Neural crest cell (in vitro differentiated cells): ENCODE results near the gene RNF111. TPM values are rescaled to one million over a fixed set of nuclear protein-coding genes. Genes with fewer than 3 reads are reported as not detected.
A peak's percentile ranks its signal among the peaks of the same experiment; 100 is the strongest.

Experiments
- DNase-seq: peaks from one replicate; pipeline ENCODE4 v3.0.0; 2021; ENCODE audit warnings: low read depth, mixed read lengths, low spot score
- H3K27ac Mint-ChIP-seq: one replicate; pipeline ENCODE4 v1.8.0; 2021; ENCODE audit warnings: mild to moderate bottlenecking, mixed read lengths; ENCODE audit not compliant: unreplicated experiment
- H3K27me3 Mint-ChIP-seq: 2 replicates; pipeline ENCODE4 v1.8.0; 2021; ENCODE audit warnings: low read depth, mild to moderate bottlenecking, mixed read lengths
- H3K36me3 Mint-ChIP-seq: 2 replicates; pipeline ENCODE4 v1.8.0; 2021; ENCODE audit warnings: low read depth, mild to moderate bottlenecking, mixed read lengths
- H3K4me1 Mint-ChIP-seq: 2 replicates; pipeline ENCODE4 v1.8.0; 2021; ENCODE audit warnings: mixed read lengths
- H3K4me3 Mint-ChIP-seq: one replicate; pipeline ENCODE4 v1.8.0; 2021; ENCODE audit warnings: mild to moderate bottlenecking, mixed read lengths
- H3K9me3 Mint-ChIP-seq: 2 replicates; pipeline ENCODE4 v1.8.0; 2021; ENCODE audit warnings: mixed read lengths
- CTCF ChIP-seq: fragments of 200-600 bp; sonication (generic); conservative IDR thresholded peaks from 2 replicates; pipeline ENCODE4 v1.5.0; 2021; ENCODE audit warnings: antibody characterized with exemption, mild to moderate bottlenecking
- total RNA-seq: library from RNA; stranded (reverse); gene quantifications from 2 replicates; pipeline ENCODE4 v1.2.1, GENCODE V29; 2021

Gene RNF111
- total RNA-seq, 1 donor from 2014 or later, result 37.4 TPM

DNA sequence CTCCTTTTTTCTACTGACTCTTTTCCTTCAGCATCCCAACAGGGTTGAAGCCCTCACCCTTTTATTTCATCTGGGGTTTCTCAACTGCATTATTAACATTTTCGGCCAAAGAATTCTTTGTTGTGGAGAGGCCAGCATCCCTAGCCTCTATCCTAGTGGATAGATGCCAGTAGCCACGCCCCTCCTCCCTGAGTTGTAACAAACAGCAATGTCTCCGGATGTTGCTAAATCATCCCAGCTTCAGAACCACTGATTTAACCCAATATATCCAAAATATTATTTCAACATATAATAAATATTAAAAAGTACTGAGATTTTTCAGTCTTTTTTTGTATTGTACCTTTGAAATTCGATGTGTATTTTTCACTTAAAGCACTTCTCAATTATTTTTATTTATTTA is 2.0 kb upstream of the RNF111 start:
- H3K27ac Mint-ChIP-seq, result no peak overlapping the region
- TF ChIP-seq CTCF, result no peak
- H3K4me1 Mint-ChIP-seq, result peaks cover 33% of the 10 kb centered on the region
- H3K36me3 Mint-ChIP-seq, result no peaks in the 10 kb centered on the region
- DNase-seq, result no peak
- peak overlapping the region; percentile 17 for H3K4me3 Mint-ChIP-seq
- H3K27me3 Mint-ChIP-seq, result peaks cover 46% of the 10 kb centered on the region
- H3K9me3 Mint-ChIP-seq, result no peaks in the 10 kb centered on the region

DNA sequence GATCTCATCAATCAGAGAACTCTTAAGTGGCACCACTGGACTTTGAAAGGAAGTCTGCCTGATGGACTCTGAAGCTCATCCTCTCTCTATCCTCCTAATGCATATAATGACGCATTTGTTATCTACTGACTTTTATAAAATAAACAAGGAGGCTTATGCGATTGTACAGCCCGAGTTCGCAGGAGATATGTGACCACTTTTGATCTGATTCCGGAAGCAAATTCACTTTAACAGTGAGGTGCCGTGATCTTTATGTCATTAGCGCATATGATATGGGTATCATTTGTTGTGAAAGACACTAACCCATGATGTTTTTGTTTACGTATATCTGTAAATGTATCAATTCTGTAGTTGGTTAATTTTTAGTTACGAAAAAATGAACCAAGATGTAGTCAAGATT is 427 bp upstream of the RNF111 start:
- Mint-ChIP-seq H3K4me1 (peaks cover 33% of the 10 kb centered on the region), H3K27me3 (peaks cover 38% of the 10 kb centered on the region), H3K27ac (peak overlapping the region; percentile 87), H3K36me3 (peaks cover 7% of the 10 kb centered on the region), H3K9me3 (no peaks in the 10 kb centered on the region), H3K4me3 (peak overlapping the region; percentile 98)
- DNase-seq, result no peak
- no peak for TF ChIP-seq CTCF

DNA sequence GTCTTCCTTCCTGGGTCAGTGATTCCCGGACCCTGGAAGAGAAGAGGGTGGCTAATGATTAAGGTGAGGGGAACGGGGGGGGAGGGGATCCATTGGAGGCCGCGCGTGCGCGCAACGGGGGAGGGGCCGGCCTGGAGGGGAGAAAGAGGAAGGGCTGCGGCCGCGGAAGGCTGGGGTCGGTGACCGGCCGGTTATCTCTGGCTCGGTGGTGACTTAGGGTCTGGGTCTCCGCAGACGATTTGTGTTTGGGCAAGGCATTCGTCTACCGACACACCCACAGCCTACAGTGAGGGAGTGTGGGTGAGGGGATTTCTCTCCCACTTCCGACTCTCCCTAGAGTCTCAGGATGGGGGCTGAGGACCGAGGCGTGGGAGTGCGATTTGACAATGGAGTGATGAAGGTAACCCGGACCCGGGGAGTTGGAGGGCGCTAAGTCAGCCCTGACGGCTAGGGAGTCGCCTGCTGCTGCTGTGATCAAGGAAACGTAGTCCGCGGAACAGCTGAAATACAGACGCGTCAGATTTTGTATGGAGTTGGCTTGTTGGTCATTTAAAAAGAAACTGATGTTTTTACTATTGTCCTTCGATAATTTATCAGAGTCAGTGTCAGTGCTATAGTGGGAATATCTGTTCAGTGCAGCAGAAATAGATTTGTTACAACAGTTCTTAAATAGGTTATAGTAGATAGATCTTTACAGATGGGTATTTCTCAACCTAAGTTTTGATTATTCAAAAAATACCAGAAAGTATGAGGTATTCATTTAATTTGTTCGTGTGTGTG is 733 bp downstream of the RNF111 start:
- Mint-ChIP-seq H3K4me1 (peaks cover 33% of the 10 kb centered on the region), H3K27ac (peak overlapping the region; percentile 87), H3K9me3 (no peaks in the 10 kb centered on the region), H3K27me3 (peaks cover 28% of the 10 kb centered on the region), H3K36me3 (peaks cover 7% of the 10 kb centered on the region), H3K4me3 (peak overlapping the region; percentile 98)
- no peak for TF ChIP-seq CTCF
- peak; percentile 62 for DNase-seq

DNA sequence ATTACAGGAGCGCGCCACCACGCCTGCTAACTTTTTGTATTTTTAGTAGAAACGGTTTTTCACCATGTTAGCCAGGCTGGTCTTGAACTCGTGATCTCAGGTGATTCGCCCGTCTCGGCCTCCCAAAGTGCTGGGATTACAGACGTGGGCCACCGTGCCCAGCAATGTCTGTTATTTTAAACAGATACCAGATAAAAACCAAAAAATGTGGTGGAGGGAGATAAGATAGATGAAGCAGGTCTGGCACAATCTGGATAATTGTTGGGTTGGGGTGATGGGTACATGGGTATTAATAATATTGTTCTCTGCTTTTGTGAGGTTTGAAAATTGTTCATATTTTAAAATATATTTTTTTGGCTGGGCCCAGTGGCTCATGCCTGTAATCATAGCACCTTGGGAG is 4.7 kb downstream of the RNF111 start:
- Mint-ChIP-seq H3K4me1 (peaks cover 34% of the 10 kb centered on the region), H3K27ac (no peak overlapping the region), H3K4me3 (no peak overlapping the region), H3K36me3 (peaks cover 10% of the 10 kb centered on the region), H3K27me3 (peaks cover 5% of the 10 kb centered on the region), H3K9me3 (no peaks in the 10 kb centered on the region)
- no peak for TF ChIP-seq CTCF
- DNase-seq, result no peak

DNA sequence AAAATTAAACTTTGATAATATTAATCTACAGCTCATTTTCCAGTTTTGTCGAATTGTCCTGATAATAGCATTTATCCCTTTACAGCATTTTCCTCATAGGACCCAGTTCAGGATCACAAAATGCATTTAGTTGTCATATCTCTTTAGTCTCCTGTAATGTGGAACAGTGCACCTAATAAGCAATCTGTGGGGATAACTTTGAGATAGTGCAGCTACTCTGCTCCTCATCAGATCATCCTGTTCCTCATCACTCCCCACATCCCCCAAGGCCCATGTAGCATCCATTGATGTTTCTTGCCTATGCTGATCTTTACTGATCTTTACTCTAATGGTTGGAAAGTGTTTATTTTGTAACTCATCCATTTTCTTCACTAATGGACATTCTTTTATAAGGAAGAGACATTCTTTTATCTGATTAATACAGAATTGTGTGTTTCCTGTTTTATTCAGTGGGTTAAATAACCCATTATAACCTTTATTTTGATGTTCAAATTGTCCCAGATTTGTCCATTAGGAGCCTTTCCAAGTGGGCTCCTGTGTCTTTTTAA is 7.5 kb downstream of the RNF111 start:
- no peak for TF ChIP-seq CTCF
- Mint-ChIP-seq H3K27ac (no peak overlapping the region), H3K4me3 (peak overlapping the region; percentile 10)

More for the DNA sequence above, 7.5 kb downstream of the RNF111 start:
- no peaks in the 10 kb centered on the region for H3K9me3 Mint-ChIP-seq
- H3K27me3 Mint-ChIP-seq, result no peaks in the 10 kb centered on the region
- no peak for DNase-seq
- peaks cover 9% of the 10 kb centered on the region for H3K4me1 Mint-ChIP-seq
- peaks cover 10% of the 10 kb centered on the region for H3K36me3 Mint-ChIP-seq
